HG03196 (cell line): ENCODE data around the gene COL8A1.

ENCODE experiments used
- ATAC-seq: cut with Tn5 transposase; IDR thresholded peaks from one replicate; pipeline ENCODE4 v1.9.1; 2021; ENCODE audit not compliant: unreplicated experiment

Gene COL8A1

GRCh38 chr3:99637368-99638111, 854 bp upstream of the COL8A1 start:
- ATAC-seq: no peak

- ATAC-seq: no peak
Measured at GRCh38 chr3:99639579-99639978, 1.2 kb downstream of the COL8A1 start.

- no peak for ATAC-seq
Measured at GRCh38 chr3:99640214-99640851, 1.9 kb downstream of the COL8A1 start.

GRCh38 chr3:99641480-99641879, 3.1 kb downstream of the COL8A1 start:
- no peak for ATAC-seq

- no peak for ATAC-seq
Measured at GRCh38 chr3:99641982-99642381, 3.6 kb downstream of the COL8A1 start.

GRCh38 chr3:99644017-99644416, 5.6 kb downstream of the COL8A1 start:
- no peak for ATAC-seq

GRCh38 chr3:99644746-99645145, 6.4 kb downstream of the COL8A1 start:
- no peak for ATAC-seq

GRCh38 chr3:99645277-99646106, 7.1 kb downstream of the COL8A1 start:
- no peak for ATAC-seq

- no peak for ATAC-seq
Measured at GRCh38 chr3:99646107-99646435, 7.7 kb downstream of the COL8A1 start.

- ATAC-seq: no peak
Measured at GRCh38 chr3:99647081-99647480, 8.7 kb downstream of the COL8A1 start.

GRCh38 chr3:99648101-99648500, 9.7 kb downstream of the COL8A1 start:
- peak; percentile 48 for ATAC-seq

- ATAC-seq: no peak
Measured at GRCh38 chr3:99648516-99648915, 10.1 kb downstream of the COL8A1 start.

GRCh38 chr3:99651531-99651930, 13.1 kb downstream of the COL8A1 start:
- no peak for ATAC-seq

- no peak for ATAC-seq
Measured at GRCh38 chr3:99656624-99657023, 18.2 kb downstream of the COL8A1 start.

GRCh38 chr3:99658274-99658673, 19.9 kb downstream of the COL8A1 start:
- no peak for ATAC-seq

GRCh38 chr3:99659032-99659431, 20.6 kb downstream of the COL8A1 start:
- no peak for ATAC-seq

- no peak for ATAC-seq
Measured at GRCh38 chr3:99659951-99660350, 21.6 kb downstream of the COL8A1 start.

GRCh38 chr3:99662838-99663570, 24.6 kb downstream of the COL8A1 start:
- no peak for ATAC-seq

GRCh38 chr3:99663977-99664376, 25.6 kb downstream of the COL8A1 start:
- ATAC-seq: no peak

GRCh38 chr3:99665017-99665416, 26.6 kb downstream of the COL8A1 start:
- ATAC-seq: no peak

- no peak for ATAC-seq
Measured at GRCh38 chr3:99666201-99666600, 27.8 kb downstream of the COL8A1 start.
